Naive thymus-derived CD4-positive, alpha-beta T cell (primary cell): ENCODE results near the gene CMTR2. TPM values are rescaled to one million over a fixed set of nuclear protein-coding genes. Genes with fewer than 3 reads are reported as not detected.

ENCODE experiments used
- ATAC-seq: fragments of 150-1000 bp; cut with Tn5 transposase; 2 replicates; pipeline ENCODE4 v1.10.0; 2021; ENCODE audit warnings: mild to moderate bottlenecking, moderate library complexity
- CTCF ChIA-PET: fragments of 350-600 bp; sonication (Branson Sonifier 250); formaldehyde crosslinking; loops from one replicate; lab custom pipeline; 2021; ENCODE audit warnings: antibody characterized with exemption; lab: Charles Lee
- POLR2A ChIA-PET: fragments of 350-600 bp; sonication (Branson Sonifier 250); formaldehyde crosslinking; loops from one replicate; lab custom pipeline; 2021; ENCODE audit warnings: antibody characterized with exemption, inconsistent platforms; lab: Charles Lee
- DNase-seq, 9 donors: peaks; one replicate each; pipeline versions ENCODE4 v3.0.0 to v3.0.0-alpha.2; 2020 to 2022; ENCODE audit warnings: mixed read lengths in 1 of 9
- H3K27ac ChIP-seq: one replicate; pipeline ENCODE4 v1.7.0; 2013; ENCODE audit warnings: mild to moderate bottlenecking, low read depth, low read length, moderate library complexity
- H3K27me3 ChIP-seq, 2 donors: one replicate each; pipeline ENCODE4 v1.7.0; 2013; ENCODE audit warnings: low read length in 2 of 2, mild to moderate bottlenecking in 2 of 2, moderate library complexity in 2 of 2; ENCODE audit not compliant: control insufficient read depth in 2 of 2, insufficient read depth in 2 of 2
- H3K36me3 ChIP-seq, 3 experiments: 1 replicate in 2 of 3; 2 replicates in 1 of 3; pipeline ENCODE4 v1.7.0; 2013; ENCODE audit warnings: low read length in 3 of 3, mild to moderate bottlenecking in 3 of 3, moderate library complexity in 1 of 3; ENCODE audit not compliant: insufficient read depth in 3 of 3, control insufficient read depth in 2 of 3
- H3K4me1 ChIP-seq, 2 donors: one replicate each; pipeline ENCODE4 v1.7.0; 2013; ENCODE audit warnings: low read length in 2 of 2, mild to moderate bottlenecking in 2 of 2, moderate library complexity in 1 of 2; ENCODE audit not compliant: control insufficient read depth in 2 of 2, insufficient read depth in 2 of 2
- H3K4me3 ChIP-seq: 2 replicates; pipeline ENCODE4 v1.7.0; 2013; ENCODE audit warnings: mild to moderate bottlenecking, low read length
- H3K9me3 ChIP-seq, 3 experiments: 1 replicate in 2 of 3; 2 replicates in 1 of 3; pipeline ENCODE4 v1.7.0; 2013; ENCODE audit warnings: low read length in 3 of 3; ENCODE audit not compliant: control insufficient read depth in 2 of 3
- H3K27ac Mint-ChIP-seq, 9 donors: one replicate each; pipeline ENCODE4 v1.8.0; 2020 to 2022; ENCODE audit warnings: mixed read lengths in 9 of 9, mild to moderate bottlenecking in 8 of 9, moderate library complexity in 5 of 9, inconsistent platforms in 2 of 9
- H3K27me3 Mint-ChIP-seq, 5 donors: one replicate each; pipeline ENCODE4 v1.8.0; 2021 to 2022; ENCODE audit warnings: mixed read lengths in 5 of 5, mild to moderate bottlenecking in 1 of 5
- H3K36me3 Mint-ChIP-seq, 5 donors: one replicate each; pipeline ENCODE4 v1.8.0; 2020 to 2022; ENCODE audit warnings: mixed read lengths in 5 of 5, mild to moderate bottlenecking in 3 of 5, inconsistent platforms in 1 of 5
- H3K4me1 Mint-ChIP-seq, 7 donors: one replicate each; pipeline ENCODE4 v1.8.0; 2020 to 2022; ENCODE audit warnings: mixed read lengths in 7 of 7, mild to moderate bottlenecking in 3 of 7, inconsistent platforms in 1 of 7
- H3K4me3 Mint-ChIP-seq, 10 donors: one replicate each; pipeline ENCODE4 v1.8.0; 2020 to 2022; ENCODE audit warnings: mild to moderate bottlenecking in 10 of 10, mixed read lengths in 10 of 10, moderate library complexity in 6 of 10, inconsistent platforms in 2 of 10
- H3K9me3 Mint-ChIP-seq, 11 donors: one replicate each; pipeline ENCODE4 v1.8.0; 2020 to 2022; ENCODE audit warnings: mixed read lengths in 11 of 11, mild to moderate bottlenecking in 4 of 11, inconsistent platforms in 1 of 11, moderate library complexity in 1 of 11
- intact Hi-C, 2 donors: fragments of 100-400 bp; cut with micrococcal nuclease; formaldehyde crosslinking; loops; one replicate each; pipeline ENCODE4 v1.15.1; 2023
- polyA plus RNA-seq, 2 donors: library from polyadenylated mRNA; unstranded; fragments of 300-500 nt; fragmentation: Illumina TruSeq; gene quantifications; one replicate each; pipeline ENCODE4 v1.2.3, GENCODE V29; 2021
- total RNA-seq, 6 experiments: library from RNA in 5 of 6; stranded (reverse) in 5 of 6; gene quantifications; 1 replicate in 5 of 6; 2 replicates in 1 of 6; pipeline ENCODE4 v1.2.3 and lab custom pipeline; 2021 to 2026

CMTR2 gene, protein sequence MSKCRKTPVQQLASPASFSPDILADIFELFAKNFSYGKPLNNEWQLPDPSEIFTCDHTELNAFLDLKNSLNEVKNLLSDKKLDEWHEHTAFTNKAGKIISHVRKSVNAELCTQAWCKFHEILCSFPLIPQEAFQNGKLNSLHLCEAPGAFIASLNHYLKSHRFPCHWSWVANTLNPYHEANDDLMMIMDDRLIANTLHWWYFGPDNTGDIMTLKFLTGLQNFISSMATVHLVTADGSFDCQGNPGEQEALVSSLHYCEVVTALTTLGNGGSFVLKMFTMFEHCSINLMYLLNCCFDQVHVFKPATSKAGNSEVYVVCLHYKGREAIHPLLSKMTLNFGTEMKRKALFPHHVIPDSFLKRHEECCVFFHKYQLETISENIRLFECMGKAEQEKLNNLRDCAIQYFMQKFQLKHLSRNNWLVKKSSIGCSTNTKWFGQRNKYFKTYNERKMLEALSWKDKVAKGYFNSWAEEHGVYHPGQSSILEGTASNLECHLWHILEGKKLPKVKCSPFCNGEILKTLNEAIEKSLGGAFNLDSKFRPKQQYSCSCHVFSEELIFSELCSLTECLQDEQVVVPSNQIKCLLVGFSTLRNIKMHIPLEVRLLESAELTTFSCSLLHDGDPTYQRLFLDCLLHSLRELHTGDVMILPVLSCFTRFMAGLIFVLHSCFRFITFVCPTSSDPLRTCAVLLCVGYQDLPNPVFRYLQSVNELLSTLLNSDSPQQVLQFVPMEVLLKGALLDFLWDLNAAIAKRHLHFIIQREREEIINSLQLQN
- total RNA-seq (10 to 100 TPM in 4 of 5 experiments, 1 to 10 TPM in 1; 8.0 to 28.2 (median 22.3) TPM), polyA plus RNA-seq (10 to 100 TPM; 19.5 to 28.8 TPM), total RNA-seq (lab: John Stamatoyannopoulos, UW) (15.9 reads per million, percentile 45 among the genes with 10 or more reads in this experiment)

DNA sequence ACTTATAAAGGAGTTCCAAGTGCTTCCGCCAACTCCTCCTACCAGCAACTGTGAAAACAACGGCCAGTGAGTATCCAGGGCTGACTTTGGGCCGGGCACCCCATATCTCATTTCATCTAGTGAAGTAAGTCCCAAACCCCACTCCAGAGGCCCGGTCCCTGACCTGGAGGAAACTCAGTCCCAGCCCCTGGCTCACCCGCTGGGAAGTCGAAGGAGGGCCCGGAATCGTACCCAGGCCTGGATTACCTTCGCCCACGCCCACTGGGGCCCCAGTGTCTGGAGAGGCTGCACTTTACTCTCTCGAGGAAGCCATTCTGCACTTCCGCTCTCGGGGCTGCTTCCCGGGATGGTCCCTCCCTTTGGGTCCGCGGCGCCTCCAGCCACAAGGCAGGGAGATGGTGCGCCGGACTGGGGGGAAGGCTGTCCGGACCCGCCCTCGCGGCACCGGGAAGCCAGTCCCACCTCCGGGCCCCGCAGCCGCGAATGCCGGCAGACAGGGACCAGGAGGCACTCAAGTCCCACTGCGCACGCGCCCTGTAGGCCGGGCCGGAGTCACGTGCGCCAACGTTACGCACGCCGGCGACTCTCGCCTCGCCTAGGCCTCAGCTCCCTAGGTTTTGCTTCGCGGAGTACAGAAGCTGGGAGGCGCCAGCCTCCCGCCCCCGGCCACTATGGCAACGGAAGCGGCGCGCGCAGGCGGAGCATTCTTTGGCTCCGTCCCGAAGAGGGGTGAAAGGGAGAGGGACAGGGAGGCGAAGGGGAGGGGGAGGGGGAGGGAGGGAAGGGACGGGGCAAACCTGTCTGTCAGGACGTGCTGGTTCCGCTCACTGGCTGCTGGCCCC, at the start of gene CMTR2:
Gene CMTR2 (minus strand): TSS at position 513 of the 842 bp plus-strand sequence. CDS start 3,482 bp downstream, outside the sequence.
- peaks cover 0 to 16% (median 0%) of the 10 kb centered on the region in 3 experiments for H3K9me3 ChIP-seq
- H3K27me3 ChIP-seq, result no peaks in the 10 kb centered on the region
- ChIA-PET CTCF (no interaction called here), POLR2A (interaction anchor here (0.7 to 1.0 kb wide), 2 partner anchors 20 to 1527 kb away, joined by 4 to 6 read pairs; no protein-coding TSS in a partner anchor)
- peak within 1 kb of the TSS; percentile 82 for H3K27ac ChIP-seq
- H3K36me3 ChIP-seq, result peaks cover 0 to 33% (median 9%) of the 10 kb centered on the region in 3 experiments
- intact Hi-C loops, result loop anchor here (1.0 to 5.0 kb wide), 10 partner anchors 173 to 857 kb away; partner anchors contain the start of genes VAC14 (in 2 of the 2), ZNF23 (in 2 of the 2), COG4 (in 1 of the 2) and DHX38 (in 1 of the 2)
- DNase-seq, result peak; percentile 77 to 92 (median 87)
- ATAC-seq, result peak; percentile 97
- Mint-ChIP-seq H3K4me3 (peak within 1 kb of the TSS; percentile 81 to 93 (median 89)), H3K9me3 (peaks cover 0 to 42% (median 14%) of the 10 kb centered on the region in 11 donors), H3K36me3 (peaks cover 22 to 45% (median 39%) of the 10 kb centered on the region in 5 donors), H3K27ac (peak within 1 kb of the TSS; percentile 75 to 95 (median 92)), H3K27me3 (peaks cover 13 to 26% (median 19%) of the 10 kb centered on the region in 5 donors), H3K4me1 (peaks cover 21 to 36% (median 30%) of the 10 kb centered on the region in 7 donors)
- H3K4me3 ChIP-seq, result peak within 1 kb of the TSS; percentile 87
- H3K4me1 ChIP-seq, result peaks cover 5 to 14% of the 10 kb centered on the region in 2 donors

DNA sequence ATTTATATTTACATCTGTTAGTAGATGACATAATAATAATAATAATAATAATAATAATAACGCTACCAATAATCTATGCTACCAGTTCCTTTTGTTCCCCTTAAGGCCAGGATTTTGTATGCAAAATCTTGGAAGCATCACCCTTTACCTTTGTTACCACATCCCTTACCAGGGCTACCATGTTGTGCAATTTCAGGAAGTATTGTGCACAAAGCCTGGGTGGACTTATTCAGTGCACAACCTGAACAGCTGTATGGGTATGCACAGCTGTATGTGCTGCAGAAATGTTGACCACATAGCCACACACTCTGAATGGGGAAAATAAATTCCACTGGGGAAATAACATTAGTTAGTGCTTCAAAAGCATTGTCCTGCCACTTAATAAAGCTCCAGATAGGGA, 49.4 kb upstream of the CMTR2 start:
- no peak overlapping the region for H3K4me3 ChIP-seq
- Mint-ChIP-seq H3K4me3 (no peak overlapping the region), H3K27ac (no peak overlapping the region), H3K36me3 (no peaks in the 10 kb centered on the region), H3K9me3 (peaks cover 0 to 11% (median 2%) of the 10 kb centered on the region in 11 donors), H3K4me1 (peaks cover 0 to 2% (median 0%) of the 10 kb centered on the region in 7 donors), H3K27me3 (peaks cover 2 to 45% (median 31%) of the 10 kb centered on the region in 5 donors)
- no peak overlapping the region for H3K27ac ChIP-seq
- no peaks in the 10 kb centered on the region for H3K36me3 ChIP-seq
- DNase-seq (no peak), ATAC-seq (no peak)
- ChIA-PET POLR2A (no interaction called here), CTCF (no interaction called here)
- no peaks in the 10 kb centered on the region for H3K4me1 ChIP-seq
- no peaks in the 10 kb centered on the region for H3K27me3 ChIP-seq
- no peaks in the 10 kb centered on the region for H3K9me3 ChIP-seq
- intact Hi-C loops, result no loop called here

DNA sequence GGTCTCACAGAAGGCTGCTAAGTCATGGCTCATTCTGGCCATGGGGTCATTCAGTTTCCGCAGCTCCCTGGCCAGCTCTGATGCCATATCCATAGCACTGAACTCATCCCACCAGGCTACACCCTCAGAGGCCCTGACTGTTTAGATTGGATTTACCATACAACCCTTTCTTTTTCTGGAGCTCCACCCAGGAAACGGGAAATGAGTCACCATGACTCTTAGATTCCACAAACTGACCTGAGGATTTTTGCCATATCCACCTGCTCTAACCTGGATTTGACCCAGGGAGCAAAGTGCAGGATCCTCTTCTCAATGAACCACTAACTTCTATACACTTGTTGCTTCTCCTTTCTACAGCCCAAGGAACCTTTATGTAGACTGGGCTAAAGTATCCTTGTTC, 49.0 kb upstream of the CMTR2 start:
- Histone ChIP-seq H3K4me1 (no peaks in the 10 kb centered on the region), H3K4me3 (no peak overlapping the region), H3K27me3 (no peaks in the 10 kb centered on the region), H3K9me3 (no peaks in the 10 kb centered on the region), H3K27ac (no peak overlapping the region), H3K36me3 (no peaks in the 10 kb centered on the region)
- H3K27ac Mint-ChIP-seq, result no peak overlapping the region
- peaks cover 0 to 2% (median 0%) of the 10 kb centered on the region in 7 donors for H3K4me1 Mint-ChIP-seq
- intact Hi-C loops, result no loop called here
- CTCF ChIA-PET, result no interaction called here
- no peaks in the 10 kb centered on the region for H3K36me3 Mint-ChIP-seq
- H3K4me3 Mint-ChIP-seq, result no peak overlapping the region
- ATAC-seq, result no peak
- no peak for DNase-seq
- peaks cover 2 to 45% (median 31%) of the 10 kb centered on the region in 5 donors for H3K27me3 Mint-ChIP-seq
- POLR2A ChIA-PET, result no interaction called here
- H3K9me3 Mint-ChIP-seq, result peaks cover 0 to 11% (median 2%) of the 10 kb centered on the region in 11 donors

DNA sequence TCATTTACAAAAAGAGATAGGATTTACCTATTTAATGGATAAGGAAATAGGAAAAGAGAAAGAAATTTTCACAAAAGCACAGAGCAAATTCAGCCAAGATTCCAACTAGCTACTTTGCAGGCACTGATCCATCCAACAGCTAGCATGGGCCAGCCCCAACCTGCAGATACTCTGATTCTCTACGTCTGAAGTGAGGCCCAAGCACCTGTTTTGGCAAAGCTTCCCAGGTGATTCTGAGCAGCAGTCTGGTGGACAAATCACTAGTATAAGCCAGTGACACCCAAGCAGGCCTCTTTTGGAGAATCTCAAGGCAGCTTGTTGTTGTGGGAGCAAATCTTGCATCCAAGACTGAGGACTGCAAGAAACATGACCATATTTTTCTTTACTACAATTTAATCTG, 48.4 kb upstream of the CMTR2 start:
- H3K27me3 Mint-ChIP-seq, result peaks cover 2 to 45% (median 31%) of the 10 kb centered on the region in 5 donors
- peaks cover 0 to 2% (median 0%) of the 10 kb centered on the region in 7 donors for H3K4me1 Mint-ChIP-seq
- Histone ChIP-seq H3K27me3 (no peaks in the 10 kb centered on the region), H3K9me3 (no peaks in the 10 kb centered on the region), H3K4me3 (no peak overlapping the region), H3K4me1 (no peaks in the 10 kb centered on the region), H3K27ac (no peak overlapping the region), H3K36me3 (no peaks in the 10 kb centered on the region)
- no peaks in the 10 kb centered on the region for H3K36me3 Mint-ChIP-seq
- no peak overlapping the region for H3K4me3 Mint-ChIP-seq
- POLR2A ChIA-PET, result no interaction called here
- intact Hi-C loops, result no loop called here
- DNase-seq (no peak), ATAC-seq (no peak)
- H3K27ac Mint-ChIP-seq, result no peak overlapping the region
- peaks cover 0 to 11% (median 2%) of the 10 kb centered on the region in 11 donors for H3K9me3 Mint-ChIP-seq
- CTCF ChIA-PET, result no interaction called here

DNA sequence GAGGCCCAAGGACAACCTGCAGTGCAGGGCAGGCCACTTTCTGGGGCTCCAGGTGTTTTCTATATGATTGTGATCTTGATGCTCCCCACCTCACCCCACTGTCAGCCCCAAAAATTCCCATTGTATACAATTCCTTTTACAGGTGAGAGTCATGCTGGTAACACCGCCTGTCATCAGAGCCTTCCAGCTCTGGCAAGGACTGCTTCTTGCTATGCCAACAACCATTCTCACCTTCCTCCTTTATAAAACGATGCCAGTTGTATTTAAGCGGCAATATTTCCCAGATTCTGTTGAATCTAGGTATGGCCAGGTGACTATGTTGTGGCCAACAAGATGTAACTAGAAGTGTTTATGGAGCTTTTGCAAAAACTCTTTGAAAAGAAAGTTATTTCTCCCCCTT, 38.9 kb upstream of the CMTR2 start:
- Mint-ChIP-seq H3K36me3 (no peaks in the 10 kb centered on the region), H3K4me1 (no peaks in the 10 kb centered on the region), H3K27me3 (peaks cover 2 to 36% (median 24%) of the 10 kb centered on the region in 5 donors), H3K4me3 (no peak overlapping the region), H3K9me3 (peaks cover 0 to 9% (median 0%) of the 10 kb centered on the region in 11 donors), H3K27ac (no peak overlapping the region)
- Histone ChIP-seq H3K9me3 (no peaks in the 10 kb centered on the region), H3K36me3 (no peaks in the 10 kb centered on the region), H3K4me3 (no peak overlapping the region), H3K27me3 (peaks cover 0 to 7% of the 10 kb centered on the region in 2 donors), H3K27ac (no peak overlapping the region), H3K4me1 (no peaks in the 10 kb centered on the region)
- ChIA-PET POLR2A (no interaction called here), CTCF (no interaction called here)
- intact Hi-C loops, result no loop called here
- ATAC-seq, result no peak
- no peak for DNase-seq

DNA sequence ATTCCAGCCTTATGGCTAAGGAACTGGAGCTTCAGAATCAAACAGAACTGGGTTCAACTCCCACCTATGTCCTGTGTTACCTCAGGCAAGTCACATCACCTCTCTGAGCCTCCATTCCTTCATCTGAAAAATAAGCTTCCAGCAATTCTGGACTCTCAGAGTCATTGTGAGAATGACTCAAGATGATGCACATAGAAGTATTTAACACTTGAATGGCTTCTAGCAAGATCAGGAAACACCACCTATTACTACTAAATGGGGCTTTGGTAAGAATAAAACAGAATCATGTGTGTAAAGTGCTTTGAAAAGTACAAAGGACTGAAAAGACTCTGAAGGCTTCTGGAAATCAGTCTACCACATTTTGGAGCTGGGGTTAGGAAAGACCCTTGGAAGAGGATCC, 38.5 kb upstream of the CMTR2 start:
- peaks cover 0 to 9% (median 0%) of the 10 kb centered on the region in 11 donors for H3K9me3 Mint-ChIP-seq
- H3K27me3 ChIP-seq, result peaks cover 0 to 7% of the 10 kb centered on the region in 2 donors
- ChIA-PET CTCF (no interaction called here), POLR2A (no interaction called here)
- no peak overlapping the region for H3K27ac ChIP-seq
- H3K4me1 Mint-ChIP-seq, result no peaks in the 10 kb centered on the region
- H3K27ac Mint-ChIP-seq, result no peak overlapping the region
- ATAC-seq (no peak), DNase-seq (no peak)
- intact Hi-C loops, result no loop called here
- no peak overlapping the region for H3K4me3 ChIP-seq
- no peaks in the 10 kb centered on the region for H3K9me3 ChIP-seq
- H3K4me3 Mint-ChIP-seq, result no peak overlapping the region
- no peaks in the 10 kb centered on the region for H3K36me3 ChIP-seq
- no peaks in the 10 kb centered on the region for H3K36me3 Mint-ChIP-seq
- peaks cover 2 to 36% (median 24%) of the 10 kb centered on the region in 5 donors for H3K27me3 Mint-ChIP-seq
- H3K4me1 ChIP-seq, result no peaks in the 10 kb centered on the region
